A673 (cell line): Measurements from ENCODE around the gene SARDH. TPM values are rescaled to one million over a fixed set of nuclear protein-coding genes. Genes with fewer than 3 reads are reported as not detected.
A peak's percentile ranks its signal among the peaks of the same experiment; 100 is the strongest.

Source experiments
- BruUV-seq: library from RNA; stranded (reverse); fragments of 400-500 nt; replicated peaks from 2 replicates; lab custom pipeline; 2021; lab: Mats Ljungman, UMichigan
- CTCF ChIA-PET: fragments of 300-600 bp; sonication (Branson Sonifier 250); formaldehyde crosslinking; loops from one replicate; lab custom pipeline; 2022; ENCODE audit warnings: antibody characterized with exemption; lab: Charles Lee
- POLR2A ChIA-PET: fragments of 300-600 bp; sonication (Branson Sonifier 250); formaldehyde crosslinking; loops from one replicate; lab custom pipeline; 2022; ENCODE audit warnings: antibody characterized with exemption; ENCODE audit not compliant: low non-redundant PET; lab: Charles Lee
- DNase-seq: peaks from one replicate; pipeline ENCODE4 v3.0.0-alpha.2; 2015; ENCODE audit warnings: low spot score
- H3K27ac ChIP-seq: fragments of 200-600 bp; sonication (generic); 2 replicates; pipeline ENCODE4 v1.5.1; 2016; ENCODE audit warnings: mixed run types, low read depth, mild to moderate bottlenecking, mixed read lengths, antibody characterized with exemption, low read length; ENCODE audit not compliant: poor library complexity, severe bottlenecking
- H3K27me3 ChIP-seq: fragments of 200-600 bp; sonication (generic); replicated peaks from 2 replicates; pipeline ENCODE4 v1.6.1; 2017; ENCODE audit warnings: mixed run types, low read depth, mild to moderate bottlenecking, mixed read lengths, antibody characterized with exemption, low read length; ENCODE audit not compliant: insufficient read depth, poor library complexity
- H3K36me3 ChIP-seq: fragments of 200-600 bp; sonication (generic); 2 replicates; pipeline ENCODE4 v1.6.1; 2016; ENCODE audit warnings: mixed run types, mild to moderate bottlenecking, mixed read lengths, antibody characterized with exemption, low read length; ENCODE audit not compliant: insufficient read depth, poor library complexity, severe bottlenecking
- H3K4me1 ChIP-seq: fragments of 200-600 bp; sonication (generic); 2 replicates; pipeline ENCODE4 v1.6.1; 2017; ENCODE audit warnings: mixed run types, mild to moderate bottlenecking, mixed read lengths, antibody characterized with exemption, low read length; ENCODE audit not compliant: insufficient read depth, poor library complexity, severe bottlenecking
- H3K4me3 ChIP-seq: fragments of 200-600 bp; sonication (generic); 2 replicates; pipeline ENCODE4 v1.5.1; 2016; ENCODE audit warnings: low read depth, mixed run types, mild to moderate bottlenecking, mixed read lengths, low read length; ENCODE audit not compliant: poor library complexity, severe bottlenecking
- H3K9me3 ChIP-seq: fragments of 200-600 bp; sonication (generic); 2 replicates; pipeline ENCODE4 v1.6.1; 2016; ENCODE audit warnings: mixed run types, low read depth, mild to moderate bottlenecking, mixed read lengths, antibody characterized with exemption, low read length; ENCODE audit not compliant: poor library complexity, severe bottlenecking
- EZH2 ChIP-seq: fragments of 200-600 bp; sonication (generic); IDR thresholded peaks from 2 replicates; pipeline ENCODE4 v1.6.1; 2017; ENCODE audit warnings: borderline replicate concordance, low read depth, mild to moderate bottlenecking, mixed read lengths, antibody characterized with exemption, low read length; ENCODE audit not compliant: poor library complexity, severe bottlenecking
- intact Hi-C: fragments of 100-400 bp; cut with micrococcal nuclease; formaldehyde crosslinking; loops from one replicate; pipeline ENCODE4 v1.10.0; 2022; ENCODE audit not compliant: unreplicated experiment
- total RNA-seq: library from RNA; stranded (reverse); gene quantifications from 2 replicates; pipeline ENCODE4 v1.2.3, GENCODE V29; 2021
- TF ChIP-seq, protein P1 (sequence below): fragments of 300-800, 200-600 bp; sonication (generic); conservative IDR thresholded peaks from 2 replicates; pipeline ENCODE4 v1.5.1; 2017; ENCODE audit warnings: low read depth, mild to moderate bottlenecking, antibody characterized with exemption, low read length, moderate library complexity, mixed read lengths

The SARDH gene
- total RNA-seq, 1 experiment from 2014 or later = 0.37 TPM

DNA sequence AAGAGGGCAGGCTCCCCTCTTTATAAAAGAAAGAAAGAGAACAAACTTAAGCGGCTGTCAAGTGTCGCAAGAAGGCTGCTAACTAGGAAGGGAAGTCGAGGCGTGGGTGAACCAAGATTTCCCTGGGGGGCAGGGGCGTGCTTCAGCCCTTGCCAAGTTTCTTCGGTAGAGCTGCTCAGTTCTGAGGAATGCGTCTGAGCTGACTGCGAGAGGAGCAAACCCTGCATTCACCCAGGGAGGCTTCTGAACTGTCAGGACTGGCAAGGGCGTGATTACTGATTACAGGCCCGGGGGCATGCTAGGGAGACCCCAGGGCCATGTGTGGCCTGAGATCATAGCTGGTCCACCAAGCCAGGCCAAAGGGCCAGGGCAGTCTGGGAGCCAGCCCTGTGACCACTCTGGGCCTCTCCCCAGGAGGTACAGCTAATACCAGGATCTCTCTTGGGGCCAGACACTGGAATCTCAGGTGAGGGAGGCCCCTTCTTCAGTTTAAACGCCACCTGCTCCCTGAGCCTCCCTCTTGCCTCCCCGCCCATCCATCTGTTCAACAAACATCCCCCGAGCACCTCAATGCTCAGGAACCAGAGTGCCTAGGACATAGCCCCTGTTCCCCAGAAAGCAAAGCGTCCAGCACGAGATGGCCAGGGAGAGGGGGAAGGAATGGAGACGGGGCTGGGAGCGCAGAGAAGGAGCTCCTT lies 30.9 kb downstream of the SARDH start:
- Histone ChIP-seq H3K27ac (no peak overlapping the region), H3K4me3 (no peak overlapping the region), H3K27me3 (no peaks in the 10 kb centered on the region), H3K9me3 (no peaks in the 10 kb centered on the region), H3K36me3 (no peaks in the 10 kb centered on the region), H3K4me1 (peaks cover 25% of the 10 kb centered on the region)
- intact Hi-C loops = no loop called here
- ChIA-PET CTCF (interaction anchor here (0.9 to 1.2 kb wide), 2 partner anchors 36 to 174 kb away, joined by 3 read pairs; no protein-coding TSS in a partner anchor), POLR2A (no interaction called here)
- peak; percentile 85 for DNase-seq
- BruUV-seq = no TSS peak
- no peak for TF ChIP-seq EZH2
- TF ChIP-seq, protein P1, sequence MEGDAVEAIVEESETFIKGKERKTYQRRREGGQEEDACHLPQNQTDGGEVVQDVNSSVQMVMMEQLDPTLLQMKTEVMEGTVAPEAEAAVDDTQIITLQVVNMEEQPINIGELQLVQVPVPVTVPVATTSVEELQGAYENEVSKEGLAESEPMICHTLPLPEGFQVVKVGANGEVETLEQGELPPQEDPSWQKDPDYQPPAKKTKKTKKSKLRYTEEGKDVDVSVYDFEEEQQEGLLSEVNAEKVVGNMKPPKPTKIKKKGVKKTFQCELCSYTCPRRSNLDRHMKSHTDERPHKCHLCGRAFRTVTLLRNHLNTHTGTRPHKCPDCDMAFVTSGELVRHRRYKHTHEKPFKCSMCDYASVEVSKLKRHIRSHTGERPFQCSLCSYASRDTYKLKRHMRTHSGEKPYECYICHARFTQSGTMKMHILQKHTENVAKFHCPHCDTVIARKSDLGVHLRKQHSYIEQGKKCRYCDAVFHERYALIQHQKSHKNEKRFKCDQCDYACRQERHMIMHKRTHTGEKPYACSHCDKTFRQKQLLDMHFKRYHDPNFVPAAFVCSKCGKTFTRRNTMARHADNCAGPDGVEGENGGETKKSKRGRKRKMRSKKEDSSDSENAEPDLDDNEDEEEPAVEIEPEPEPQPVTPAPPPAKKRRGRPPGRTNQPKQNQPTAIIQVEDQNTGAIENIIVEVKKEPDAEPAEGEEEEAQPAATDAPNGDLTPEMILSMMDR = no peak

DNA sequence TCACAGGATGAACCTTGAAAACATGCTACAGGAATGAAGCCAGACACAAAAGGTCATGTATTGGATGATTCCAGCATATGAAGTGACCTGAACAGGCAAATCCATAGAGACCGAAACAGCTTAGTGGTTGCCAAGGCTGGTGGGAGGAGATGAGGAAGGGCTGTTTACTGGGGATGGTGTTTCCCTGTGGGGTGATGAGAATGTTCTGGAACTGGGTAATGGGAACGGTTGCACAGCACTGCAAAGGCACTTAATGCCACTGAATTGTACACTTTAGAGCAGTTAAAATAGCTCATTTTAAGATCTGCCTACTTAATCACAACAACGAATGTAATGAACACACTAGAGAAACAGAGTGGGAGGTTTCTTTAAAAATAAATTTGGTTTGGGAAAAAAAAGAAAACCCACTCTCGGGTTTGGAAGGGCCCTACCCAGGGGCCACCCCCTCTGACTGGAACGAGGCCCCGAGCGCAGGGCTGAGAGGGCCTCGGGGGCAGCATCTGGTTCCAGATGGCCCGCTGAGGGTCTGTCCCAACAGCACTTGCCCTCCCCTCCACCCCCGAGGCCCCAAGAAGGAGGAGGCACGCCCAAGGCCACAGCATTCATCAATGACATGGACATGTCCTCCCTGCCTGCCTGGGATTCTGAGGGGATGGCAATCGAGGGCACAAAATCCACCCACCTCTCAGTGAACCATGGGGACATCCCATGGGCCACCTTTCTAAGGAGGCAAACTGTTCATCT lies 31.7 kb downstream of the SARDH start:
- BruUV-seq = no TSS peak

DNA sequence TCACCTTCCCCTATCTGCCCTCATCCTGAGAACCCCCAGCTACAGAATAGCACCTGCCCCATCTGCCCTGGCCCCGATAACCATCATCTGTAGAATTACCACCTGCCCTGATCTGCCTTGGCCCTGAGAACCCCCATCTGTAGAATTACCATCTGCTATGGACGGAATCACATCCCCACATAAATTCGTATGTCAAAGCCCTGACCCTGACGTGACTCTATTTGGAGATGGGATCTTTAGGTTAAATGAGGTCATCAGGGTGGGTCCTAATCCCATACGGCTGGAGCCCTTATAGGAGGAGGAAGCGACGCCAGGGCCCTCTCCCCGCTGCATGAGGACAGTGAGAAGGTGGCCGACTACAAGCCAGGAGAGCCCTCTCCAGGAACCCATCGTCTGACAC lies 32.6 kb downstream of the SARDH start:
- TF ChIP-seq EZH2 = no peak
- TF ChIP-seq, protein P1 = no peak
- DNase-seq = no peak
- no TSS peak for BruUV-seq
- intact Hi-C loops = no loop called here
- CTCF ChIA-PET = no interaction called here
- H3K27ac ChIP-seq = no peak overlapping the region
- no peaks in the 10 kb centered on the region for H3K9me3 ChIP-seq
- POLR2A ChIA-PET = no interaction called here
- H3K4me1 ChIP-seq = peaks cover 32% of the 10 kb centered on the region
- H3K27me3 ChIP-seq = no peaks in the 10 kb centered on the region
- H3K36me3 ChIP-seq = no peaks in the 10 kb centered on the region
- no peak overlapping the region for H3K4me3 ChIP-seq

More for the DNA sequence above, 31.7 kb downstream of the SARDH start:
- no peak for DNase-seq
- H3K27ac ChIP-seq = no peak overlapping the region
- CTCF ChIA-PET = interaction anchor here (0.9 kb wide), 1 partner anchor 173 kb away, joined by 3 read pairs; no protein-coding TSS in a partner anchor
- H3K4me1 ChIP-seq = peaks cover 31% of the 10 kb centered on the region
- H3K27me3 ChIP-seq = no peaks in the 10 kb centered on the region
- POLR2A ChIA-PET = no interaction called here
- H3K4me3 ChIP-seq = no peak overlapping the region
- intact Hi-C loops = no loop called here
- no peaks in the 10 kb centered on the region for H3K9me3 ChIP-seq
- H3K36me3 ChIP-seq = no peaks in the 10 kb centered on the region
- TF ChIP-seq, protein P1 = no peak
- no peak for TF ChIP-seq EZH2
